AG10803 (cell line): Measurements from ENCODE around the gene CLPTM1.

ENCODE experiments used
- DNase-seq: peaks from one replicate; pipeline ENCODE4 v3.0.0; 2010; ENCODE audit warnings: low read depth
- H3K4me3 ChIP-seq: 2 replicates; pipeline ENCODE4 v1.5.1; 2011; ENCODE audit warnings: mild to moderate bottlenecking, low read length, control low read depth
- TF ChIP-seq, protein P1 (sequence below): conservative IDR thresholded peaks from 2 replicates; pipeline ENCODE4 v1.5.1; 2011; ENCODE audit warnings: mild to moderate bottlenecking, low read length, control low read depth, inconsistent platforms

The CLPTM1 gene

DNA sequence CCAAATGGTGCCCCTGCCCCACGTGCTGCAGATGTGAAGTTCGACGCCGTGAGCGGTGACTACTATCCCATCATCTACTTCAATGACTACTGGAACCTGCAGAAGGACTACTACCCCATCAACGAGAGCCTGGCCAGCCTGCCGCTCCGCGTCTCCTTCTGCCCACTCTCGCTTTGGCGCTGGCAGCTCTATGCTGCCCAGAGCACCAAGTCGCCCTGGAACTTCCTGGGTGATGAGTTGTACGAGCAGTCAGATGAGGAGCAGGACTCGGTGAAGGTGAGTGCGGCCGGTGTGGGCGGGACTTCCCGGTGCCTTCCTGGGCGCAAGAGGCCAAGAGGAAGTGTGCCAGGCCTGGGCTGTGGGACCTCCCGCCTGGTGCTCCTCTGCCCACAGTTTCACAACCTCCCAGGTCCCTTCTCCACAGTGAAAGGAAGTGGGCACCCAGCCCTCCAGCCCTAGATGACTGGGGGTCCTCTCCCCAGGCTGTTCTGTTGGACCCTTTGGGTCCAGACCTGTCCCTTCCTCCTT lies 32.0 kb downstream of the CLPTM1 start:
- TF ChIP-seq, protein P1, sequence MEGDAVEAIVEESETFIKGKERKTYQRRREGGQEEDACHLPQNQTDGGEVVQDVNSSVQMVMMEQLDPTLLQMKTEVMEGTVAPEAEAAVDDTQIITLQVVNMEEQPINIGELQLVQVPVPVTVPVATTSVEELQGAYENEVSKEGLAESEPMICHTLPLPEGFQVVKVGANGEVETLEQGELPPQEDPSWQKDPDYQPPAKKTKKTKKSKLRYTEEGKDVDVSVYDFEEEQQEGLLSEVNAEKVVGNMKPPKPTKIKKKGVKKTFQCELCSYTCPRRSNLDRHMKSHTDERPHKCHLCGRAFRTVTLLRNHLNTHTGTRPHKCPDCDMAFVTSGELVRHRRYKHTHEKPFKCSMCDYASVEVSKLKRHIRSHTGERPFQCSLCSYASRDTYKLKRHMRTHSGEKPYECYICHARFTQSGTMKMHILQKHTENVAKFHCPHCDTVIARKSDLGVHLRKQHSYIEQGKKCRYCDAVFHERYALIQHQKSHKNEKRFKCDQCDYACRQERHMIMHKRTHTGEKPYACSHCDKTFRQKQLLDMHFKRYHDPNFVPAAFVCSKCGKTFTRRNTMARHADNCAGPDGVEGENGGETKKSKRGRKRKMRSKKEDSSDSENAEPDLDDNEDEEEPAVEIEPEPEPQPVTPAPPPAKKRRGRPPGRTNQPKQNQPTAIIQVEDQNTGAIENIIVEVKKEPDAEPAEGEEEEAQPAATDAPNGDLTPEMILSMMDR, result no peak
- no peak overlapping the region for H3K4me3 ChIP-seq
- no peak for DNase-seq

DNA sequence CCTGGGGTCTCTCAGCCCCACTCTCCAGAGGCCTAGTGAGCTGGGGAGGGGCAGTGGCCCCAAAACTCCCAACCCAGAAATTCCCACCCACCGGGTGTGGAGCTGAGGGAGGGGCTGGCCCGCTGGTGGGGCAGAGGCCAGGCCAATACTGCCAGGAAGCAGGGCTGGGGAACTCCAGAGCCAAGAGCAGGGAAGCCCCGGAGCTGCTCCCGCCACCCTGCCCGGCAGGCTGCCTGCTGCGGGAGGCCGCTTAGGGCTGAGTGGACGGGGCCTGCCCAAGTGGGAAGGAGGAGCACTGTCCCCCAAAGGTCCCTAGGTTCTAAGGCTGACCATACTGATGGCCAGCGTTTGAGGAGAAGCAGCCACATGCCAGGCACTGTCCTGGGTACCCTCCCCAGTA lies 33.1 kb downstream of the CLPTM1 start:
- no peak for DNase-seq
- H3K4me3 ChIP-seq, result no peak overlapping the region
- TF ChIP-seq, protein P1, result no peak

DNA sequence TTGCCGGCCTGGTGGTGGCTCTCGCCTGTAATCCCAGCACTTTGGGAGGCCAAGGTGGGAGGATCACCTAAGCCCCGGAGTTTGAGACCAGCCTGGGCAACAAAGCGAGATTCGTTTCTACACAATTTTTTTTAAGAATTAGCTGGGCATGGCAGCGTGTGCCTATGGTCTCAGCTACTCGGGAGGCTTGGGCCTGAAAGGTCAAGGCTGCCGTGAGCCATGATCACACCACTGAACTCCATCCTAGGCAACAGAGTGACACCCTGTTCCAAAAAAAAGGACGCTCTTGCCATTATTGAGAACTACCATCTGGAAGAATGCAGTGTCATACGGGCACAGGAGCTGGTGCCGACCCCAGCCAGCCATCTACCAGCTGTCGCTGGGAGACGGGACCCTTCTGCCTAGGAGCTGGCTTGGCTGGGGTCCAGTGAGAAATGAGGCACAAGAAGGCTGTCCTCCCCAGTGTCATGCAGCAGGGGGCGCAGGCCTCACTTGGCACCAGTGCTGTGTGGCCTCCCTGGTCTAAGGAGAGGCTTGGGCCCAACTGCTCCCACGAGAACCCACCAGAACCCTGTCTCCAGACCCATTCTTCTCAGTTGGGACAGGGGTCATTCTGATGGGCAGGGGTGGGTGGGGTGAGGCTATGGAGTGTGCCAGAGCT lies 33.8 kb downstream of the CLPTM1 start:
- no peak overlapping the region for H3K4me3 ChIP-seq
- DNase-seq, result peak; percentile 59
- TF ChIP-seq, protein P1, result peak; percentile 62

DNA sequence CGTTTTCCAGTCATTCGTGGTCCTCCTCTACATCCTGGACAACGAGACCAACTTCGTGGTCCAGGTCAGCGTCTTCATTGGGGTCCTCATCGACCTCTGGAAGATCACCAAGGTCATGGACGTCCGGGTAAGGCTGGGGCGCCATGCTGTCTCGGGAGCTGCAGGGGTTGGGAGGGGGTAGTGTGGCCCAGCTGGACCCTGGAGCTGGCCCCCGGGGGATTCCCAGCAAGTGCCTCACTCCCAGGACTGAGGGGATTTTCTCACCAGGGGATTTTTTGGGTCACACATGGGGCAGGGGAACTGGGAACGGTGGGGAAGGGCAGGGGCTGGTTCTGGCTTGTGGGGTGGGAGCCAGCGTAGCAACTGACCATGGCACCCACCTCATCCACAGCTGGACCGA lies 35.3 kb downstream of the CLPTM1 start:
- no peak overlapping the region for H3K4me3 ChIP-seq
- TF ChIP-seq, protein P1, result no peak
- no peak for DNase-seq

DNA sequence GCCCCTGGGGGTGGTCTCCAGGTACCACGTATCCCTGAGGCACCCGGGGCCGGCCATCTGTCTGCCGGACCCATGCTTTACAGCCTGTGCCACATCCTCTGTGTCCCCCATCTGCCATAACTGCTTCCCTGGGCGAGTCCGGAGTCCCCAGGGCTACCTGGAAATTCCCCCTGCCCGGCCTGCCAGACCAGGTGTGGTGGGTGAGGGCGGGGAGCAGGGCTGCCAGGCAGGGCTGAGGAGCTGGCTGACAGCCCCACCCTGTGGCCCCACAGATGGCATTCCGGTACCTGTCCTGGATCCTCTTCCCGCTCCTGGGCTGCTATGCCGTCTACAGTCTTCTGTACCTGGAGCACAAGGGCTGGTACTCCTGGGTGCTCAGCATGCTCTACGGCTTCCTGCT lies 35.8 kb downstream of the CLPTM1 start:
- DNase-seq, result no peak
- H3K4me3 ChIP-seq, result no peak overlapping the region
- TF ChIP-seq, protein P1, result no peak

DNA sequence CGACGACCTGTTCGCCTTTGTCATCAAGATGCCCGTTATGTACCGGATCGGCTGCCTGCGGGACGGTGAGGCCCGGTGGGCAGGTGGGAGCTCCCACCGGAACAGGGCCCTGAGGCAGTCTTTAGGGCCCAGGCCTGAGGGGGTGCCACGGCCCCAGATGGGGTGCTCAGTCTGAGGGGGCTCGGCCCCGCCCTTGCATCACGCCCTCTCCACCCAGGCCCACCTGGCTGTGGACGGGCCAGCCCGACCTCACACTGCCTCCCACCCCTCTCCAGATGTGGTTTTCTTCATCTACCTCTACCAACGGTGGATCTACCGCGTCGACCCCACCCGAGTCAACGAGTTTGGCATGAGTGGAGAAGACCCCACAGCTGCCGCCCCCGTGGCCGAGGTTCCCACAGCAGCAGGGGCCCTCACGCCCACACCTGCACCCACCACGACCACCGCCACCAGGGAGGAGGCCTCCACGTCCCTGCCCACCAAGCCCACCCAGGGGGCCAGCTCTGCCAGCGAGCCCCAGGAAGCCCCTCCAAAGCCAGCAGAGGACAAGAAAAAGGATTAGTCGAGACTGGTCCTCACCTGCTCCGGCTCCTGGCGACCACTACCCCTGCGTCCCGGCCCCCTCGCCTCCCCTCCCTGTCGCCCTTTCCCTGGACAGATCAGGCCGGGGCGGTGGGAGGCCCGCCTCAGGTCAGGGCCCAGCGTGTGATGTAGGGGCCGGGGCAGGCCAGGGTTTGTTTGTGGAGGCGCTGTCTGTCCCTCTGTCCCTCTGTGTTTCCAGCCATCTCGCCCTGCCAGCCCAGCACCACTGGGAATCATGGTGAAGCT lies 37.4 kb downstream of the CLPTM1 start:
- H3K4me3 ChIP-seq, result no peak overlapping the region
- TF ChIP-seq, protein P1, result no peak
- no peak for DNase-seq
